ENCODE data around the gene NUP205.

Gene NUP205

DNA sequence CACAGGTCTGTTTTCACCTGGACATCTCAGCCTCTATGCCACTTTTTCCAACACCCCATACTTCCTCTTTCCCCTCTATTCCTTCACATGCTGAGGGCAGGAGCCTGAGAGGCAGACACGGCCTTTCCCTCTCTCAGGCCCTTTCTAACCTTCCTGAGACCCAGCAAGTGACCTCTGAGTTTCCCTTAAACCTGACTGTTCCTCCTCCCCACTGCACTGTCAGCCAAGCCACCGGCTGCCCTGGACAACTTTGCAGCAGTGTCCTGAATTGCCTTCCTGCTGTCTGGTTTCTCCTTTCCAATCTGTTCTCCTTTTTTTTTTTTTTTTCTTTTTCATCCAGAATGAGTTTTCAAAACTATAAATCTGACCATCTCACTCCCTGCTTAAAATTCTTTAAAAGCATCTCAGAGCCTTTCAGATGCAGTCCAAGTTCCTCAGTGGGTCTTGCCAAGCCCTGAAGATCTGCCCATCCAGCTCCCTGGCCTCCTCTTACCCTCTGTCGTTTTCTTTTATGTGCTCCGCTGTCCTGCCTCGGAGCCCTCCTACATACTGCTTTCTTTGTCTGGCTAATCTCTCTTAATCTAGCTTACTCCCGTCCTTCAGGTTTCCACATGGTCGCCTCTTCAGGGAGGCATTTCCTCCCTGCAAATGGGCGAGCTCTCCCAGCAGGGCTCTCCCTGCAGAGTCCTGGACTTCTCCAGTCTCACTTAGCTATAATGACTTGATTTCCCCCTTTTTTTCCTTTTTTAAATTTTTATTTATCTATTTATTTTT lies 139.7 kb downstream of the NUP205 start:
- Histone ChIP-seq H3K4me3 (ENCODE audit: low read length) (no peak overlapping the region), H2AFZ (ENCODE audit: low read depth, low read length) (no peak overlapping the region), H3K9ac (ENCODE audit: low read length) (no peak overlapping the region), H3K4me1 (ENCODE audit: low read length) (no peaks in the 10 kb centered on the region), H3K27me3 (ENCODE audit: low read depth, low read length) (no peaks in the 10 kb centered on the region), H3K4me2 (ENCODE audit: low read length) (no peak overlapping the region), H3K79me2 (ENCODE audit: low read length) (no peaks in the 10 kb centered on the region), H3K36me3 (replicated peaks; ENCODE audit: low read depth, low read length) (no peaks in the 10 kb centered on the region), H3K27ac (ENCODE audit: low read length) (no peak overlapping the region), H4K20me1 (ENCODE audit: insufficient read depth, low read length) (no peaks in the 10 kb centered on the region), H3K9me3 (ENCODE audit: insufficient read depth, low read length) (no peaks in the 10 kb centered on the region)
- TF ChIP-seq, protein P1, sequence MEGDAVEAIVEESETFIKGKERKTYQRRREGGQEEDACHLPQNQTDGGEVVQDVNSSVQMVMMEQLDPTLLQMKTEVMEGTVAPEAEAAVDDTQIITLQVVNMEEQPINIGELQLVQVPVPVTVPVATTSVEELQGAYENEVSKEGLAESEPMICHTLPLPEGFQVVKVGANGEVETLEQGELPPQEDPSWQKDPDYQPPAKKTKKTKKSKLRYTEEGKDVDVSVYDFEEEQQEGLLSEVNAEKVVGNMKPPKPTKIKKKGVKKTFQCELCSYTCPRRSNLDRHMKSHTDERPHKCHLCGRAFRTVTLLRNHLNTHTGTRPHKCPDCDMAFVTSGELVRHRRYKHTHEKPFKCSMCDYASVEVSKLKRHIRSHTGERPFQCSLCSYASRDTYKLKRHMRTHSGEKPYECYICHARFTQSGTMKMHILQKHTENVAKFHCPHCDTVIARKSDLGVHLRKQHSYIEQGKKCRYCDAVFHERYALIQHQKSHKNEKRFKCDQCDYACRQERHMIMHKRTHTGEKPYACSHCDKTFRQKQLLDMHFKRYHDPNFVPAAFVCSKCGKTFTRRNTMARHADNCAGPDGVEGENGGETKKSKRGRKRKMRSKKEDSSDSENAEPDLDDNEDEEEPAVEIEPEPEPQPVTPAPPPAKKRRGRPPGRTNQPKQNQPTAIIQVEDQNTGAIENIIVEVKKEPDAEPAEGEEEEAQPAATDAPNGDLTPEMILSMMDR (IDR thresholded peaks at IDR 0.05; ENCODE audit: low read depth, low read length) = no peak
- no peak for TF ChIP-seq EZH2phosphoT487 (IDR thresholded peaks at IDR 0.05; ENCODE audit: low read depth)
